ENCODE data around the gene RDX. TPM values are rescaled to one million over a fixed set of nuclear protein-coding genes. Genes with fewer than 3 reads are reported as not detected.

The RDX gene
- total and polyA plus RNA-seq, 2 of the 13 experiments (the other 11 are each of a cell fraction or from before 2014, with no cell fraction given) = 20.7 to 63.1 TPM

DNA sequence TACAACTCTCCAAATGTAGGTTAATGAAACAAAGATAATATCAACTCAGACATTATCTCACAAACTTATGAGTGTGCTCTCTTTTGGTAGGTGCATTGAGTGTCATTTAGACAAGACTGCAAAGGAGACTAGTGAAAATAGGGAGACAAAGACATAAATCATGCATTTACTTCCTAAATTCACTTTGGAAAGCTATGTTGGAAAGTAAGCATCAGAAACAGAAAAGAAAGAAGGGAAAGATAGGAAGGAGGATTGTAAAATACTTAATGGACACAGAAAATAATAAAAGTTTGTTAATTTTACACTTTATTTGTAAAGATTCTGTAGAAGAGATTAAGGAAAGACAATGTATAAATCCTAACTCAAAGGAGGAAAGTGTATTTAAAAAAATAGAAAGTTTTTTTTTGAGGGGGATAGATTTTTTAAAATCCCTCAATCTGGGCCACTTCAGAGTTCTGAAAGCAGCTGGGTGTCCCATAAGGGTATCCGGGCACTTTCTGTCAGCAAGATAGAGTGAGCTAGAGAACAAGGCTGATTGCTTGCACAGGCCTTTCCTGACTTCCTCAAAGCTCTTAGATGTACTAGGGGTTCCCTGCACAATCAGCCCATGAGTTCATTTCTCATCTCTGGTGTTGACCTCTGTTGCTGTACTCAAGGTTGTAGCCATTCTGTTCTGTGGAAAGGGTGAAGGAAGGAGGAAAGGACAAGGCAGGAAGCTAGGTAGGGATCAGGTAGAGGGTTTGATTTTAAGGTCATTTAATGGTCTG, 22.4 kb upstream of the RDX start (continued):
- TF ChIP-seq GZF1 (CRISPR knock-in tag; IDR thresholded peaks at IDR 0.05) (no peak), JARID2 (CRISPR knock-in tag; IDR thresholded peaks at IDR 0.05; ENCODE audit: insufficient replicate concordance) (no peak), RFX5 (IDR thresholded peaks at IDR 0.05; ENCODE audit: low read depth, low read length) (no peak), ZNF724P (CRISPR knock-in tag; IDR thresholded peaks at IDR 0.05; ENCODE audit: borderline replicate concordance) (no peak), ZNF431 (CRISPR knock-in tag; IDR thresholded peaks at IDR 0.05; ENCODE audit: borderline replicate concordance, low read depth) (no peak), ZSCAN25 (CRISPR knock-in tag; IDR thresholded peaks at IDR 0.05) (no peak), ZNF24 (IDR thresholded peaks at IDR 0.05) (no peak)
- TF ChIP-seq, protein P1, sequence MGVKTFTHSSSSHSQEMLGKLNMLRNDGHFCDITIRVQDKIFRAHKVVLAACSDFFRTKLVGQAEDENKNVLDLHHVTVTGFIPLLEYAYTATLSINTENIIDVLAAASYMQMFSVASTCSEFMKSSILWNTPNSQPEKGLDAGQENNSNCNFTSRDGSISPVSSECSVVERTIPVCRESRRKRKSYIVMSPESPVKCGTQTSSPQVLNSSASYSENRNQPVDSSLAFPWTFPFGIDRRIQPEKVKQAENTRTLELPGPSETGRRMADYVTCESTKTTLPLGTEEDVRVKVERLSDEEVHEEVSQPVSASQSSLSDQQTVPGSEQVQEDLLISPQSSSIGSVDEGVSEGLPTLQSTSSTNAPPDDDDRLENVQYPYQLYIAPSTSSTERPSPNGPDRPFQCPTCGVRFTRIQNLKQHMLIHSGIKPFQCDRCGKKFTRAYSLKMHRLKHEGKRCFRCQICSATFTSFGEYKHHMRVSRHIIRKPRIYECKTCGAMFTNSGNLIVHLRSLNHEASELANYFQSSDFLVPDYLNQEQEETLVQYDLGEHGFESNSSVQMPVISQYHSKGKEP (CRISPR knock-in tag; IDR thresholded peaks at IDR 0.05) = no peak

DNA sequence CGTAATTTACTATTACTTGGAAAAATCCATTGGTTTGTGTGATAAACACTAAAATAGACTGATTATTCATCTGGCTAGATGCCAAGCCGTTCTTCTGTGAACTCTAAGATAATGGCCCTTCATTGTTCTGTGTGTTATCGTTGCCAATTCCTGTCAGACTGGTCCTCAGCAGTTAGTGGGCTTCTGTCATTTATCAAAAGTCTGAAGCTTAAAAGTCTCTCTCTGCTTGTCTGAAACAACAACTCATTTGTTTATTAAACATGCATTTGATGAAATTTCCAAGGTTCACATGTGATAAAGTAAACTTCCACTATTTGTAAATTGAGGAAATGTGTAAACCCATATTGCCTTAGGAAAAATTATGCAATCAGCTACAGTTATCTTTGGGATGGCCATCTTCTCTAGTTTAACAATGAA, 21.1 kb upstream of the RDX start:
- ChIA-PET CTCF (ENCODE audit: low intra/inter-chr PET ratio, low total read pairs) (no interaction called here), POLR2A (no interaction called here)
- Histone ChIP-seq H3K4me3 (replicated peaks in 1 of 3; ENCODE audit: insufficient read depth in 1 of 3, low read depth in 2 of 3, low read length in 3 of 3) (no peak overlapping the region), H2AFZ (ENCODE audit: low read length) (no peak overlapping the region), H3K27me3 (ENCODE audit: control insufficient read depth in 1 of 2, insufficient read depth in 2 of 2, low read length in 2 of 2) (peaks cover 0 to 6% of the 10 kb centered on the region in 2 experiments; a peak in 1 of 5 replicates), H3K9ac (ENCODE audit: insufficient read depth, low read depth, low read length) (no peak overlapping the region), H3K36me3 (replicated peaks in 1 of 2; ENCODE audit: control insufficient read depth in 1 of 2, insufficient read depth in 2 of 2, low read length in 2 of 2) (no peaks in the 10 kb centered on the region), H3K4me2 (ENCODE audit: low read depth, low read length) (no peak overlapping the region), H3K4me1 (ENCODE audit: insufficient read depth, low read length) (peaks cover 25% of the 10 kb centered on the region), H3K27ac (ENCODE audit: extremely low read length, insufficient read depth, low read length) (no peak overlapping the region), H3K9me3 (ENCODE audit: low read length) (no peaks in the 10 kb centered on the region), H4K20me1 (ENCODE audit: insufficient read depth, low read length) (no peaks in the 10 kb centered on the region), H3K79me2 (ENCODE audit: insufficient read depth, low read length) (no peaks in the 10 kb centered on the region)
- ATAC-seq (no peak), DNase-seq (ENCODE audit: low spot score) (no peak), FAIRE-seq (no peak)
- BruUV-seq (replicated peaks) = no TSS peak
- TF ChIP-seq AGO1 (IDR thresholded peaks at IDR 0.05; ENCODE audit: low read depth, low read length, poor library complexity, severe bottlenecking) (no peak), ZNF510 (CRISPR knock-in tag; IDR thresholded peaks at IDR 0.05; ENCODE audit: low read depth) (no peak)
- in situ Hi-C loops (cut with HindIII; ENCODE audit: extremely low pct_ligation_motif_present, low pct_unique_long_range_greater_than_20kb) (no loop called here), intact Hi-C loops (cut with micrococcal nuclease; ENCODE audit: unreplicated experiment) (no loop called here)
- WGBS (ENCODE audit: low lambda C conversion rate) = 24% methylated on average over 3 of the region's 3 CpGs

Measured in HepG2 (cell line).